ENCODE results near the gene CYB5RL.

- TF ChIP-seq POLR2AphosphoS5 (IDR thresholded peaks at IDR 0.05): no peak
- TF ChIP-seq CTCF (IDR thresholded peaks at IDR 0.05): no peak
These were observed 49.1 kb upstream of the CYB5RL start for GRCh38 chr1:54248966-54249365.

Data from upper lobe of left lung (tissue), 4 donors.